GM12891 (cell line): ENCODE data around the gene CSPG4.

Source experiments
- PAX5 ChIP-seq: IDR thresholded peaks from 2 replicates; pipeline ENCODE4 v1.6.1; 2011; ENCODE audit warnings: low read length, moderate library complexity, mild to moderate bottlenecking; ENCODE audit not compliant: insufficient read depth, severe bottlenecking
- POLR2A ChIP-seq: IDR thresholded peaks from 2 replicates; pipeline ENCODE4 v1.6.1; 2011; ENCODE audit warnings: low read depth, low read length, control low read depth
- POLR2AphosphoS5 ChIP-seq: IDR thresholded peaks from 2 replicates; pipeline ENCODE4 v1.6.1; 2011; ENCODE audit warnings: low read depth, low read length, control low read depth
- POU2F2 ChIP-seq: IDR thresholded peaks from 2 replicates; pipeline ENCODE4 v1.6.1; 2011; ENCODE audit warnings: low read depth, mild to moderate bottlenecking, control low read depth, low read length, moderate library complexity
- SPI1 ChIP-seq: IDR thresholded peaks from 2 replicates; pipeline ENCODE4 v1.6.1; 2011; ENCODE audit warnings: low read depth, low read length, control low read depth
- TAF1 ChIP-seq: IDR thresholded peaks from 2 replicates; pipeline ENCODE4 v1.6.1; 2011; ENCODE audit warnings: low read depth, low read length, control low read depth

GRCh38 chr15:75738647-75739325 lies 26.1 kb upstream of the CSPG4 start:
- TF ChIP-seq POU2F2, result no peak
- no peak for TF ChIP-seq POLR2AphosphoS5
- TF ChIP-seq POLR2A, result no peak
- no peak for TF ChIP-seq TAF1
- TF ChIP-seq SPI1, result no peak
- TF ChIP-seq PAX5, result no peak
